HG03108 (cell line): ENCODE data around the gene UNC5C.

ENCODE experiments used
- ATAC-seq: cut with Tn5 transposase; IDR thresholded peaks from one replicate; pipeline ENCODE4 v1.9.1; 2021; ENCODE audit warnings: moderate library complexity; ENCODE audit not compliant: unreplicated experiment

UNC5C gene

DNA sequence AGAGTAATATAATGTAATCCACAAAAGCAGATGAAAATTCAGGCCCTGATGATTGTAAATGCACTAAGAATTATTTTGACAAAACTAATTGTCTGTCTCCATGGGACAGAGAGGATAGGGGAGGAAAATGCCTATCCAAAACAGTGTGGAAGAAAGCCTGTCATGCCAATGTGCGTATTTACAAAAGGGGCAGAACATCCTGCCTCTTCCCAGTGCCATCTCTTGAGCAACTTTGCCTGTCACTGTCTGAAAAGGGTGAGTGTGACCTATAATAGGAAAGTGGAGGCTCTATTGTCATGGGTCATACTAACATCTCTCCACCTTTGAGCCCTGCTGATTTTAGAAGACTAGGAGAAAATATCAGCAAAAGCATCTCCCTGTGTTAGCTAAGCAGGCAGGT, 264.1 kb downstream of the UNC5C start:
- no peak for ATAC-seq

DNA sequence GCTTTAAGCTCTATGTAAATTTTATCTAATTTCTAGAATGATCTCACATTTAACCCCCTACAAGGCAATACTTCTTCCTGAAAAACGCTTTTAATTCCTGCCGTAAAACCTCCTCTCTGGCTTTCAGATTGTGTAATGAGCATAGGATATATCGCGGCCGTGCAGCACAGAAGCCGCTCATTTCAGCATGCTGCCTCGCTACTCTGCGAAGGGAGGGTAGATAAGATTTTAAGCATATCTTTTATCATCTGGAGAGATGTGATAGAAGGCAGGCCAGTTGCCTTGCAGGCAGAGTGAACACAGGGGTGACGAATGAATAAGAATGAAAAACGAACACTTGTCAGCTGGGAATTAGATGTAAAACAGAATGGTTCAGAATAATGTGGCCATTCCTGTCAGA, 265.5 kb downstream of the UNC5C start:
- ATAC-seq, result no peak

GRCh38 chr4:95272797-95273196, 276.0 kb downstream of the UNC5C start:
- no peak for ATAC-seq

DNA sequence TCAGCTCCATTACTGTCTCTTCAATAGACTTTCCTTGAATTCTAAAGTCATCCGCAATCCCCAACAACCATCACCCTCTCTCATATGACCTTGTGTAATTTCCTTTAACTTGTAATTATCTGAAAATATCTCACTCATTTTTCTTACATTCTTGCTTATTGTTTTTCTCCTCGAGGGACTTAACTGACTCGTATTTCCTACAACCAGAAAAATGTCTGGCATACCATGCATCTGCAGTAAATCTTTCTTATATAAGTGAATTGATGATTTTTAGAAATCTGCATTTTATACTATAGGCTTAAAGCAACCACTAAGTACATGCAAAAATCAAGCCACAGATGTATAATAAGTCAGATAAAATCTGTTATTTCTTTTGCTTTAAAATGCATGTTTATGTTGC, 276.7 kb downstream of the UNC5C start:
- ATAC-seq, result no peak

GRCh38 chr4:95268819-95269565, 279.8 kb downstream of the UNC5C start:
- ATAC-seq, result no peak

- ATAC-seq, result no peak
These were observed 281.7 kb downstream of the UNC5C start for GRCh38 chr4:95267081-95267480.

DNA sequence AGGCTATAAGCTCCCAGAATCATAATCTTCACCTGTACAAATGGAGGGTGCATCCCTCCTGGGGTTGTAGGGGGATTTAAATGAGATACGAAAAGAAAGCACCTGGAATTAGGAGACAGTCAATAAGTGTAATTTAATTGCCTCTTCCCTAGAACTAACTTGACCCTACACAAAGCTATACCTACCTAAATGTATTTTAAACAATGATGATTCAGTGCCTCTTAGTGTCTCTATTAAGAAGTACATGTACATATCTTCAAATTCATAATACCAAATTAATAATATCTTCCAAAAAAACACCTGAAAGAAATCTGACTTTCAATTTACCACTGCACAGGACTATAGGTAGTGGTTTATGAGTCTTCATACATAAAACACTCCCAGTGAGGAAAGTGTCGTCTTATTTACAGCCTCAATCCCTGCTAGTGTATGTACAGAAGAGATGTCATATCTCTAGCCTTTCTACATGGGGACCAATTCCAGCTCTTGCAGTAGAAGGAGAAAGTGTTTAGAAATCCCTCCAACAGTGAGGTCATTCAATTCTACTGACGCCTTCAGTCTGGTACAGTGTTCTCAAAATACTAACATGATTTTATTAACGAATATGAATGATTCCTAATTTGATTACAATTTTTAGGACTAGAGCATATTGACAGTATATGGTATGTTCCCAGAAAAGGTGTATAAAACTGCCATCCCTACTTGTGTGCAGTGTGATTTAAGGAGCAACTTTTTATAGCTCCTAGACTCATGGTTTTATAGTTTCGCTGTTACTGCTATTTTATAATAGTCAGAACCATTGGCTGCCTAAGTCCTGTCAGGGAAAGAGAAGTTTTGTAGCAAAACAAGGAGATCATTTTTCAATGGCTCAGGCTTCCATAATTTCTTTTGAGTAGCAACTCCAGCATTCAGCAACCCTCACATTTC, 282.7 kb downstream of the UNC5C start:
- ATAC-seq, result no peak

DNA sequence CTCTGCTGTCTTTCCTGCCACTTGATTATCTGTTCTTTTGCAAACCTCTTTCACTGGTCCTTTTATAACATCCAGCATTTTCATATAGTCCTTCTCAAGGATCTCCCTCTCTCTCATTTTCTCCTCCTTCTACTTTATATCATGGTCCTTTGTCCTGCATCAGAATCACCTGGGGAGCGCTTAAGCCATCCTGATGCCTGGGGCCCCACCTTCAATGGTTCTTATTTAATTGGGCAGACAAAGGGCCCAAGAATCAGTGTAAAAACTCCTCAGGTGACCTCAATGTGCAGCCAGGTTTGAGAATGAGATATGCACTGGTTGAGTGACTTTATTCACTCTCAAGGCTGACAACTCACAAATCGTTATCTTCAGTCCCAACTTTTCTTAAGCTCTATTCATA, 283.9 kb downstream of the UNC5C start:
- ATAC-seq, result no peak

DNA sequence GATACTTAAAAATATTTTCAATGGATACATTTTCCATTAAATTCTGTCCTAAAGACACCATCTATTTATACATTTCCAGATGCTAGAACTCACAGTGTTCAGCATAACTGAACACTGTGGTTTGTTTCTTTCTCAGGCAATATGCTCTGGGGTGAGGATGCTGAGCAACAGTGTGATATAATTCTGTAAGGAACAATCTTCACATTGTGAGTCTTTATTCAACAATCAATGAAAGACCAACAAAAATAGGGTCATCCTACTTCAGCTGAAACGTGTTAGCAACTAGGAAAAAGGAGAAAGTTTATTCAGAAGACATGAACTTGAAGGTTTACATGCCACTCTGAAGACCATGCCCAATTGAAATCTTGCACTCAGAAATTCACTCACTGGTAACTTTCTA, 284.8 kb downstream of the UNC5C start:
- ATAC-seq, result no peak

GRCh38 chr4:95263391-95263790, 285.4 kb downstream of the UNC5C start:
- no peak for ATAC-seq

DNA sequence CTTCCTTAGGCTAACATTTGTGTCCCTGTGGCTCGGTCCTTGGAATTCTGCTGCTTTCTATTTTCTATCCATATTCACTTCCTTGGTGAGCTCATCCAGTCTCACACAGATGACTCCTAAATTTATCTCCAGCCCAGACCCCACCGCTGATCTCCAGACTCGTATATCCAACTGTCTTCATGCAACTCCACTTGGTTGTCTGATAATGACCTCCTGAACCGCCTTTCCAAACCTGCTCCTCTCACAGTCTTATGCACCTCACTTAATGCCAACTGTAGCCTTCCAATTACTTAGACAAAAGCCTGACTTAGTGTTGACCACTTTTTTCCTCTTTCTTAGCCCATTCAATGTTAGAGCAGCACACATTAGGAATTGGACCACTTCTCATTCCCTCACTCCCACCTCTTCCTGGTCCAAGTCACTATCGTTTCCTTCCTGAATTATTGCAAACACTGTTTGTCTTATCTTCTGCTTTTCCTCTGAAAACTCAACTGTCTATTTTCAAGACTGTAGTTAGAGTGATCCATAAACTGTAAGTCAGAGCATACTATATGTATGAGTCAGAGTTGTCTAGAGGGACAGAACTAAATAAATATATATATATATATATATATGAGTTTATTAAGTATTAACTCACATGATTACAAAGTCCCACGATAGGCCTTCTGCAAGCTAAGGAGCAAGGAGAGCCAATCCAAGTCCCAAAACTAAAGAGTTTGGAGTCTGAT, 292.5 kb downstream of the UNC5C start:
- no peak for ATAC-seq

DNA sequence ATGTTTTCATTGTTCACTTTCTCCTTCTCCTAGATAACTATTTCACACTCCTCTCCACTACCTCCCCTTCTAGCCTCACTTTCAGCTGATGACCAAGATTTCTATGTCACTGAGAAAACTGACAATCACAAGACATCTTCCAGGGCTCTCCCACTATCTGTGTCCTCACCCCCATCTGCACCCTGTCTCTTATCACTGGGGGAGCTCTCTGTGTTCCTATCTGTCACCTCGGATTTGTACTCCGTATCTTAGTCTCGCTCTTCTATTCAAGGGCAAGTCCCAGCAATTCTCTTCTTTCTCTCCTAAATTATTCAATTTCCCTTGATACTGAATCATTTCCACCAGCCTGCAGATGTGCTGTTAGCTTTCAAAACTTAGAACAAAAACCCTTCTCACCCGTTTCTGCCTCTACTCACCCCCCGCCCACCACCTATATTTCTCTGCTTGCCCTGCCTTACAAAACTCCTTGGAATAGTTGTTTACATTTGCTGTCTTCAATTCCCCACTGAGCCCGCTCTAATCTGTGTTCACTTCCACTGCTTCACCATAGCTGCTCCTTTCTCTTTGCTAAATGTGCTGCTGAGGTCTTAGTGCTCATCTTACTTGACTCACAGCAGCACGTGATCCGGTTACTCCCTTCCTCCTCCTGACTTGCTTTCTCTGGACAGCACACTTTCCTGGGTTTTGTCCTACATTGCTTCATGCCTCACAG, 293.2 kb downstream of the UNC5C start:
- no peak for ATAC-seq

- no peak for ATAC-seq
These were observed 297.2 kb downstream of the UNC5C start for GRCh38 chr4:95251568-95251967.

GRCh38 chr4:95250544-95251137, 298.1 kb downstream of the UNC5C start:
- ATAC-seq, result no peak

DNA sequence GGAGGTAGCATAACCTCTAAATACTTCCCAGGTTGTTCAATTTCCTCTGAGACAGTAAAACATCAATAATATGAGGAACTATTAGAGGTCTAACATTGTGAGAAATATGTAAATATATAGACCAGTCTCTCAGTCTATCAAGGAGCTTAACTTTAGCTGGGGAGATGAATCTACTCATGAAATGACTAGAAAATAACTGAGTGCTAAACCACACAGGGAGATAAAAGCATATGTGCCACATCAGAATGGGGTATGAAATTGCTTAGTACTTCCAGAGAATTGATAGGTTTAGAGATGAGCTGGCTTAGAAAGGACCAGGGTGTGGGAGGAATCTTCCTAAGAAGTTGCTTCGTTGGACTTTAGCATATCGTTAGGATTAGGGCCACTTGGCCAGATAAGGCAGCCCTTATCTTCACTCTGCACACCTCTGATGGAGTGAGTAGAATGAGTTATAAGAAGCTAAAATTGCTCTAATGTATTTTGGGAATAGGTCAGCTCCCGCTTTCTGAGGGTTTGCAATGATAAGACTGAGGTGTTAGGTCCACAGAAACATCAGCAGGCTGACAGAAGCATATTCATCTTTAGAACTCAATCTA, 299.2 kb downstream of the UNC5C start:
- no peak for ATAC-seq

DNA sequence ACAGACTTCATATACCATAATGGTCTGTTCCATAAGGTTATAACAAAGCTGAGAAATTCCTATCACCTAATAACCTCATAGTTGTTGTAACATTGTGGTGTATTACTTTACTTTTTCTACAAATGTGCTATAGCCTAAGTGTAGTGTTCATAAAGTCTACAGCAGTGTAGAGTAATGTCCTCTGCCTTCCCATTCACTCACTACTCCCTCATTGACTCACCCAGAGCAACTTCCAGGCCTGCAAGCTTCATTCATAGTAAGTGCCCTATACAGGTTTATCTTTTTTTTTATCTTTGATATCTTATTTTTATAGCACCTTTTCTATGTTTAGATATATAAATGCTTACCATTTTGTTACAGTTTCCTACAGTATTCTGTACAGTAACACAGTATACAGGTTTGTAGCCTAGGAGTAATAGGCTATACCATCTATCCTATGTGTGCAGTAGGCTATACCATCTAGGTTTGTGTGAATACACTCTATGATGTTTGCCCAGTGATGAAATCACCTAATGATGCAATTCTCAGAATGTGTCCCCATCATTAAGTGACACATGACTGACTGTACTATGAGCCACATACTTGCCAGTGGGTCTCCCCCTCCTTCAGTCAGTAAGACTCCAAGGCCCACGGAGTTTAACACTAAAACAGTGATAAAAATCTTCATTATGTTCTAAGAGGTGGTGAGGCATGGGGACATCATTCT, 299.9 kb downstream of the UNC5C start:
- ATAC-seq, result no peak

DNA sequence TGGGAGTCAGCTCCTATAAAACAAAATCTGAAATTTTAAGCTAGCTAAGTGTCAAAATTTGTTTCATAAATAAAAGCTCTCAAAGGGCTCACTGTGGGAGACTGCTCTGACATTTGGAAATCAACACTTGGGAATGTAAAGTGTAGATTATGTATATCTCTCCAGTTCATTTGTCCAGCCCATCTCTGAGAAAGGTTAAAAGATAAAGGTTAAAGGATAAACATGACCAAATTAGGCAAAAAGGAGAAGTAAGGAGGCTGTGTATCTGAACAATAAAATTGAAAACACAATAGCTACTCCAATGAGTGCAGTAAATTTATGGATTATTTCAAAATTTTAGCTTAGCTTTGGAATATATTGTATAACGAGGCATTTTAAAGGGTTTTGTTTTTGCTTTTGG, 304.9 kb downstream of the UNC5C start:
- no peak for ATAC-seq

DNA sequence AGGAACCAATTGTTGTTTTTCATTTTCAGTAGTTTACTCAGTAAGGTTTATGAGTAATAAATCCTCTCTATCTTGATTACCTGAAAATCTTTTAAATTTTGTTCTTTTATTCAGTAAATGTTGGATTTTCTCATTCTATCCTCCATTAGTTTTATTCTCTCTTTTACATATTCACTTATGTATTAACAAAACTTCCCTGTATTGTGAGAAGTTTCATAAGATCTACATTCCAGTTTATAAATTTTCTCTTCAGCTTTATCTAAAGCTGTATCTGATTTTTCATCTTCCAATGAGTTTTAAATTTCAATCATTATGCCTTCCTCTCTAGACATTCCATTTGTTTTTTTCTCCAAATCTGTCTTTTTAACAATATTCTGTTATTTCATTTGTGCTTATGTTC, 310.2 kb downstream of the UNC5C start:
- no peak for ATAC-seq

- ATAC-seq, result no peak
These were observed 316.2 kb downstream of the UNC5C start for GRCh38 chr4:95232358-95233156.
